ENCODE measurements around the gene PARVA. TPM values are rescaled to one million over a fixed set of nuclear protein-coding genes. Genes with fewer than 3 reads are reported as not detected.

The PARVA gene
- total and polyA plus RNA-seq, 2 of the 4 experiments (the other 2 are of a cell fraction) = 65.2 to 80.2 TPM

DNA sequence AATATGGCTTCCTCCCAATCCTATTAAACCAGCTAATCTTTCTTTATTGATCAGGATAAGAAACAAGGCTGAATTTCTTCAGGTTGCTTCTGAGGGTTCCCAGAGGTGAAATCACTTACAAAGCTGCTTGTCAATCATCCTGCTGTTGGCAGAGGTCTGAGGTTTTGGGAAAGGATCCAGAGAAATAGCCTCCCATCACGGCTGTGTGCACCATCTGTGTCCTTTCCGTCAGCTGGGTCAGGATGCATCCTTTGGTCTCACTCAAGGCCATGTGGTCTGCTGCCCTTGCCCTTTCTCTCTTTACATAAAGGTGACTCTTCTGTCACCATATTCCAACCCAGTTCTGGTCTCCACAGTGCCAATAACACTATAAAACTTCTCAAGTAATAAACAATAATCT, 183.5 kb downstream of the PARVA start:
- BruUV-seq (replicated peaks) = no TSS peak
- in situ Hi-C loops (cut with MboI; ENCODE audit: low sequenced_read_pairs) (no loop called here), dilution Hi-C loops (cut with HindIII; ENCODE audit: low sequenced_read_pairs, unreplicated experiment) (no loop called here), intact Hi-C loops (cut with micrococcal nuclease) (no loop called here)
- ChIA-PET CTCF (interaction anchor here (1.1 kb wide), 1 partner anchor 21 kb away, joined by 3 read pairs; no protein-coding TSS in a partner anchor), POLR2A (ENCODE audit: unreplicated experiment) (no interaction called here)
- Histone ChIP-seq H3K4me3 (ENCODE audit: insufficient read depth, low read depth, low read length) (no peak overlapping the region), H4K91ac (ENCODE audit: insufficient read depth, low read depth, low read length) (no peak overlapping the region), H3K9me1 (ENCODE audit: insufficient read depth, low read length) (peaks cover 4% of the 10 kb centered on the region; the same call in 1 of the 2 replicates), H2BK5ac (ENCODE audit: low read depth, low read length, poor library complexity, severe bottlenecking) (no peak overlapping the region), H3K14ac (replicated peaks; ENCODE audit: low read depth, low read length) (no peak overlapping the region), H3K27ac (ENCODE audit: insufficient read depth, low read length) (no peak overlapping the region), H3K4me1 (ENCODE audit: control insufficient read depth, insufficient read depth, low read length) (peaks cover 11% of the 10 kb centered on the region), H3K4me2 (ENCODE audit: low read depth, low read length) (no peak overlapping the region), H4K8ac (ENCODE audit: low read depth in 2 of 2, low read length in 2 of 2) (no peak overlapping the region), H3K56ac (ENCODE audit: extremely low read depth, insufficient read depth, low read length) (no peak overlapping the region), H2AK9ac (replicated peaks; ENCODE audit: low read depth, low read length, poor library complexity) (no peak overlapping the region), H4K5ac (ENCODE audit: low read depth, low read length) (no peak overlapping the region), H2AK5ac (ENCODE audit: low read depth, low read length) (peak overlapping the region; percentile 62; the same call in 1 of the 2 replicates), H3K4ac (ENCODE audit: low read depth, low read length) (peak overlapping the region; percentile 33; the same call in 1 of the 2 replicates), H3K18ac (ENCODE audit: low read depth, low read length) (no peak overlapping the region), H3K27me3 (ENCODE audit: control insufficient read depth, insufficient read depth, low read length) (no peaks in the 10 kb centered on the region), H4K20me1 (ENCODE audit: insufficient read depth, low read length) (no peaks in the 10 kb centered on the region), H2BK120ac (ENCODE audit: low read depth, low read length) (no peak overlapping the region; the same call in 1 of the 2 replicates), H3K79me1 (ENCODE audit: low read depth in 1 of 2, low read length in 2 of 2) (no peaks in the 10 kb centered on the region), H3K36me3 (ENCODE audit: control insufficient read depth, insufficient read depth, low read length) (no peaks in the 10 kb centered on the region), H2BK15ac (ENCODE audit: low read depth, low read length) (peak overlapping the region; percentile 60; the same call in 1 of the 3 replicates), H3K23ac (ENCODE audit: low read depth, low read length) (no peak overlapping the region), H2AFZ (replicated peaks; ENCODE audit: low read length, poor library complexity) (no peak overlapping the region), H3K9me3 (ENCODE audit: control insufficient read depth, insufficient read depth, low read length) (no peaks in the 10 kb centered on the region), H2BK20ac (ENCODE audit: low read depth, low read length) (no peak overlapping the region), H3K9ac (ENCODE audit: low read depth, low read length) (no peak overlapping the region)
- TF ChIP-seq, protein P1, sequence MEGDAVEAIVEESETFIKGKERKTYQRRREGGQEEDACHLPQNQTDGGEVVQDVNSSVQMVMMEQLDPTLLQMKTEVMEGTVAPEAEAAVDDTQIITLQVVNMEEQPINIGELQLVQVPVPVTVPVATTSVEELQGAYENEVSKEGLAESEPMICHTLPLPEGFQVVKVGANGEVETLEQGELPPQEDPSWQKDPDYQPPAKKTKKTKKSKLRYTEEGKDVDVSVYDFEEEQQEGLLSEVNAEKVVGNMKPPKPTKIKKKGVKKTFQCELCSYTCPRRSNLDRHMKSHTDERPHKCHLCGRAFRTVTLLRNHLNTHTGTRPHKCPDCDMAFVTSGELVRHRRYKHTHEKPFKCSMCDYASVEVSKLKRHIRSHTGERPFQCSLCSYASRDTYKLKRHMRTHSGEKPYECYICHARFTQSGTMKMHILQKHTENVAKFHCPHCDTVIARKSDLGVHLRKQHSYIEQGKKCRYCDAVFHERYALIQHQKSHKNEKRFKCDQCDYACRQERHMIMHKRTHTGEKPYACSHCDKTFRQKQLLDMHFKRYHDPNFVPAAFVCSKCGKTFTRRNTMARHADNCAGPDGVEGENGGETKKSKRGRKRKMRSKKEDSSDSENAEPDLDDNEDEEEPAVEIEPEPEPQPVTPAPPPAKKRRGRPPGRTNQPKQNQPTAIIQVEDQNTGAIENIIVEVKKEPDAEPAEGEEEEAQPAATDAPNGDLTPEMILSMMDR (conservative IDR thresholded peaks at IDR 0.05; ENCODE audit: low read depth, low read length) = no peak
- TF ChIP-seq MXI1 (IDR thresholded peaks at IDR 0.05; ENCODE audit: borderline replicate concordance, low read depth, low read length) (no peak), POLR2A (IDR thresholded peaks at IDR 0.05; ENCODE audit: low read depth, low read length) (no peak), MAZ (IDR thresholded peaks at IDR 0.05; ENCODE audit: borderline replicate concordance, low read depth, low read length) (no peak), RAD21 (IDR thresholded peaks at IDR 0.05; ENCODE audit: low read length) (no peak), FOS (IDR thresholded peaks at IDR 0.05; ENCODE audit: low read depth, low read length) (no peak), BHLHE40 (IDR thresholded peaks at IDR 0.05; ENCODE audit: low read depth, low read length) (no peak), CEBPB (IDR thresholded peaks at IDR 0.05; ENCODE audit: low read depth, low read length) (no peak), MAFK (IDR thresholded peaks at IDR 0.05; ENCODE audit: low read depth, low read length) (no peak), RCOR1 (IDR thresholded peaks at IDR 0.05; ENCODE audit: insufficient replicate concordance, low read length) (no peak), NFE2L2 (IDR thresholded peaks at IDR 0.05; ENCODE audit: low read depth, low read length) (no peak), RFX5 (IDR thresholded peaks at IDR 0.05; ENCODE audit: low read depth, low read length) (no peak)
- TF ChIP-seq, protein P2, sequence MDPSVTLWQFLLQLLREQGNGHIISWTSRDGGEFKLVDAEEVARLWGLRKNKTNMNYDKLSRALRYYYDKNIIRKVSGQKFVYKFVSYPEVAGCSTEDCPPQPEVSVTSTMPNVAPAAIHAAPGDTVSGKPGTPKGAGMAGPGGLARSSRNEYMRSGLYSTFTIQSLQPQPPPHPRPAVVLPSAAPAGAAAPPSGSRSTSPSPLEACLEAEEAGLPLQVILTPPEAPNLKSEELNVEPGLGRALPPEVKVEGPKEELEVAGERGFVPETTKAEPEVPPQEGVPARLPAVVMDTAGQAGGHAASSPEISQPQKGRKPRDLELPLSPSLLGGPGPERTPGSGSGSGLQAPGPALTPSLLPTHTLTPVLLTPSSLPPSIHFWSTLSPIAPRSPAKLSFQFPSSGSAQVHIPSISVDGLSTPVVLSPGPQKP (IDR thresholded peaks at IDR 0.05; ENCODE audit: borderline replicate concordance, low read depth, low read length) = no peak
- TF ChIP-seq, protein P3, sequence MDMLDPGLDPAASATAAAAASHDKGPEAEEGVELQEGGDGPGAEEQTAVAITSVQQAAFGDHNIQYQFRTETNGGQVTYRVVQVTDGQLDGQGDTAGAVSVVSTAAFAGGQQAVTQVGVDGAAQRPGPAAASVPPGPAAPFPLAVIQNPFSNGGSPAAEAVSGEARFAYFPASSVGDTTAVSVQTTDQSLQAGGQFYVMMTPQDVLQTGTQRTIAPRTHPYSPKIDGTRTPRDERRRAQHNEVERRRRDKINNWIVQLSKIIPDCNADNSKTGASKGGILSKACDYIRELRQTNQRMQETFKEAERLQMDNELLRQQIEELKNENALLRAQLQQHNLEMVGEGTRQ (IDR thresholded peaks at IDR 0.05; ENCODE audit: low read depth, low read length) = no peak
- DNase-seq = no peak
- 60% methylated on average over 2 of the region's 2 CpGs; no CpG with 5 or more reads in 1 of the 2 experiments for WGBS, 2 experiments (ENCODE audit: extremely low coverage in 2 of 2, insufficient read length in 1 of 2)
- no peak for ATAC-seq (ENCODE audit: low read depth)
